ENCODE measurements around the gene TPO.

- TF ChIP-seq CTCF (IDR thresholded peaks at IDR 0.05) (no peak), POLR2A (IDR thresholded peaks at IDR 0.05) (no peak)
Measured at GRCh38 chr2:1422716-1423285, 9.5 kb downstream of the TPO start.
